ENCODE results near the gene FGF12. TPM values are rescaled to one million over a fixed set of nuclear protein-coding genes. Genes with fewer than 3 reads are reported as not detected.

The FGF12 gene
- total and polyA plus RNA-seq, 2 donors (not counting 1 experiment from before 2014, with no cell fraction given): 0.03 TPM; not detected in 1

DNA sequence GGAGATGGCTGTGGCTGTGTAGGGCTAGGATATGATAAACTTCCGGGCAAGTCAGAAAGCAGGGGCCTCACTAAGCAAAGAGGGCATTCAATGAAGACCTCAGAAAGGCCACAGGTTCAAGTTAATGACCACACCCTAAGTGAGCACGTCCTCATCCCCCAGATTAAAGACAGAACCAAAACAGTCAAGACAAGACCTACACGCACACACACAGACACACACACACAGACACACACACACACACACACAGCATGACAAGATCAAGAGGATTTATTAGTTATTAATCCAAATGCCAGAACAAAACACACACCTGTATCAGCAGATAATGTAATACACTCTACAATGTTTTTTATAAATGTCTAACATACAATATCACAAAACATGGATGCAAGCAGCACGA is 546.2 kb downstream of the FGF12 start:
- ATAC-seq (ENCODE audit: low read depth): no peak
- H3K27ac Mint-ChIP-seq: no peak overlapping the region
- no peak overlapping the region for H3K4me2 ChIP-seq (replicated peaks; ENCODE audit: low read depth, low read length, poor library complexity, severe bottlenecking)
- no peak overlapping the region for H3K4me3 Mint-ChIP-seq
- no peaks in the 10 kb centered on the region for H4K20me1 ChIP-seq (ENCODE audit: control insufficient read depth, insufficient read depth, low read length, poor library complexity, severe bottlenecking)
- no peak overlapping the region for H3K9ac ChIP-seq (ENCODE audit: low read length)
- H3K4me3 ChIP-seq (ENCODE audit: control extremely low read depth in 1 of 5, extremely low read depth in 1 of 5, insufficient read depth in 1 of 5, low read depth in 2 of 5, low read length in 4 of 5): no peak overlapping the region
- no peaks in the 10 kb centered on the region for H3K4me1 ChIP-seq (ENCODE audit: control insufficient read depth in 2 of 2, insufficient read depth in 2 of 2, low read length in 2 of 2)
- no peak overlapping the region for H2AFZ ChIP-seq (ENCODE audit: insufficient read depth, low read depth, low read length, poor library complexity, severe bottlenecking)
- no peaks in the 10 kb centered on the region for H3K27me3 ChIP-seq (replicated peaks in 1 of 4; ENCODE audit: control extremely low read depth in 1 of 4, control insufficient read depth in 3 of 4, insufficient read depth in 4 of 4, low read length in 3 of 4)
- WGBS (ENCODE audit: insufficient coverage): 100% methylated on average over 1 of the region's 4 CpGs
- no peaks in the 10 kb centered on the region for H3K79me2 ChIP-seq (ENCODE audit: control insufficient read depth, insufficient read depth, low read length)
- H3K9me3 Mint-ChIP-seq (ENCODE audit: insufficient read depth): no peaks in the 10 kb centered on the region
- ChIA-PET CTCF (no interaction called here), POLR2A (no interaction called here)
- H3K9me3 ChIP-seq (ENCODE audit: control extremely low read depth in 1 of 3, control insufficient read depth in 2 of 3, insufficient read depth in 1 of 3, low read length in 2 of 3): no peaks in the 10 kb centered on the region
- H3K27me3 Mint-ChIP-seq: peaks cover 3% of the 10 kb centered on the region
- TF ChIP-seq, protein P1, sequence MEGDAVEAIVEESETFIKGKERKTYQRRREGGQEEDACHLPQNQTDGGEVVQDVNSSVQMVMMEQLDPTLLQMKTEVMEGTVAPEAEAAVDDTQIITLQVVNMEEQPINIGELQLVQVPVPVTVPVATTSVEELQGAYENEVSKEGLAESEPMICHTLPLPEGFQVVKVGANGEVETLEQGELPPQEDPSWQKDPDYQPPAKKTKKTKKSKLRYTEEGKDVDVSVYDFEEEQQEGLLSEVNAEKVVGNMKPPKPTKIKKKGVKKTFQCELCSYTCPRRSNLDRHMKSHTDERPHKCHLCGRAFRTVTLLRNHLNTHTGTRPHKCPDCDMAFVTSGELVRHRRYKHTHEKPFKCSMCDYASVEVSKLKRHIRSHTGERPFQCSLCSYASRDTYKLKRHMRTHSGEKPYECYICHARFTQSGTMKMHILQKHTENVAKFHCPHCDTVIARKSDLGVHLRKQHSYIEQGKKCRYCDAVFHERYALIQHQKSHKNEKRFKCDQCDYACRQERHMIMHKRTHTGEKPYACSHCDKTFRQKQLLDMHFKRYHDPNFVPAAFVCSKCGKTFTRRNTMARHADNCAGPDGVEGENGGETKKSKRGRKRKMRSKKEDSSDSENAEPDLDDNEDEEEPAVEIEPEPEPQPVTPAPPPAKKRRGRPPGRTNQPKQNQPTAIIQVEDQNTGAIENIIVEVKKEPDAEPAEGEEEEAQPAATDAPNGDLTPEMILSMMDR (IDR thresholded peaks at IDR 0.05): no peak
- TF ChIP-seq EZH2 (IDR thresholded peaks at IDR 0.05; ENCODE audit: borderline replicate concordance, insufficient read depth, low read depth, low read length, poor library complexity, severe bottlenecking): no peak
- DNase-seq: no peak
- peaks cover 3% of the 10 kb centered on the region for H3K4me1 Mint-ChIP-seq
- no peak overlapping the region for H3K27ac ChIP-seq (ENCODE audit: low read length in 2 of 2)
- intact Hi-C loops (cut with micrococcal nuclease): no loop called here
- H3K36me3 ChIP-seq (replicated peaks in 1 of 2; ENCODE audit: control extremely low read depth in 1 of 2, control insufficient read depth in 1 of 2, extremely low read depth in 1 of 2, insufficient read depth in 2 of 2, low read length in 1 of 2): no peaks in the 10 kb centered on the region

DNA sequence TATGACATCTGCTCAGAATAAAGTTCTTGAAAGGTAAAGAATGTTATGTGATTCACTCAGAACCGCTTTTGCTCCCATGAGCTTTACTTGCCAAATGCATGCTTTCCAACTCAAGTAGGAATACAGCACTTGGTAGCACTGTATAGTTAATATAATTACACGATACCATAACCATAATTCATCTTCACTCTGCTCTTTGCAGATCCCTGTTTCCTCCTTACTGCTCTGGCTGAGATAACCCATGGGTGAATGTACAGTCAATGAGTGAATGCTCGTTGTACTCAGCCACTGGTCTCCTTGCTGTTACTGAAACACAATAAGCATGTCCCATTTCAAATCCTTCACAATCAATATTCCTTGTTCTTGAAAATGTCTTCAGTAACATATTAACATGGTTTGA is 550.0 kb downstream of the FGF12 start:
- Mint-ChIP-seq H3K4me1 (no peaks in the 10 kb centered on the region), H3K27ac (no peak overlapping the region), H3K4me3 (no peak overlapping the region), H3K9me3 (ENCODE audit: insufficient read depth) (peaks cover 4% of the 10 kb centered on the region), H3K27me3 (no peaks in the 10 kb centered on the region)
- Histone ChIP-seq H3K4me3 (ENCODE audit: control extremely low read depth in 1 of 5, extremely low read depth in 1 of 5, insufficient read depth in 1 of 5, low read depth in 2 of 5, low read length in 4 of 5) (no peak overlapping the region), H3K9ac (ENCODE audit: low read length) (no peak overlapping the region), H3K27me3 (replicated peaks in 1 of 4; ENCODE audit: control extremely low read depth in 1 of 4, control insufficient read depth in 3 of 4, insufficient read depth in 4 of 4, low read length in 3 of 4) (no peaks in the 10 kb centered on the region), H3K9me3 (ENCODE audit: control extremely low read depth in 1 of 3, control insufficient read depth in 2 of 3, insufficient read depth in 1 of 3, low read length in 2 of 3) (no peaks in the 10 kb centered on the region), H3K36me3 (replicated peaks in 1 of 2; ENCODE audit: control extremely low read depth in 1 of 2, control insufficient read depth in 1 of 2, extremely low read depth in 1 of 2, insufficient read depth in 2 of 2, low read length in 1 of 2) (no peaks in the 10 kb centered on the region), H2AFZ (ENCODE audit: insufficient read depth, low read depth, low read length, poor library complexity, severe bottlenecking) (no peak overlapping the region), H3K79me2 (ENCODE audit: control insufficient read depth, insufficient read depth, low read length) (no peaks in the 10 kb centered on the region), H4K20me1 (ENCODE audit: control insufficient read depth, insufficient read depth, low read length, poor library complexity, severe bottlenecking) (no peaks in the 10 kb centered on the region), H3K27ac (ENCODE audit: low read length in 2 of 2) (no peak overlapping the region), H3K4me2 (replicated peaks; ENCODE audit: low read depth, low read length, poor library complexity, severe bottlenecking) (no peak overlapping the region), H3K4me1 (ENCODE audit: control insufficient read depth in 2 of 2, insufficient read depth in 2 of 2, low read length in 2 of 2) (no peaks in the 10 kb centered on the region)
- ChIA-PET CTCF (interaction anchor here (0.8 kb wide), 1 partner anchor 46 kb away, joined by 4 read pairs; no protein-coding TSS in a partner anchor), POLR2A (no interaction called here)
- ATAC-seq (ENCODE audit: low read depth): no peak
- TF ChIP-seq, protein P1 (IDR thresholded peaks at IDR 0.05): no peak
- TF ChIP-seq EZH2 (IDR thresholded peaks at IDR 0.05; ENCODE audit: borderline replicate concordance, insufficient read depth, low read depth, low read length, poor library complexity, severe bottlenecking): no peak
- DNase-seq: no peak
- WGBS (ENCODE audit: insufficient coverage): no CpG with 5 or more reads among the region's 3 CpGs
- intact Hi-C loops (cut with micrococcal nuclease): no loop called here
